Skeletal muscle tissue (tissue), 4 donors: ENCODE results near the gene CYBB. TPM values are rescaled to one million over a fixed set of nuclear protein-coding genes. Genes with fewer than 3 reads are reported as not detected.
A peak's percentile ranks its signal among the peaks of the same experiment; 100 is the strongest.

Experiments
- H3K27ac ChIP-seq: one replicate; pipeline ENCODE4 v1.7.0; 2013; ENCODE audit warnings: mild to moderate bottlenecking, low read depth, low read length, inconsistent platforms
- H3K27me3 ChIP-seq, 3 donors: one replicate each; pipeline ENCODE4 v1.7.0; 2013; ENCODE audit warnings: low read length in 3 of 3; ENCODE audit not compliant: control insufficient read depth in 3 of 3, insufficient read depth in 3 of 3
- H3K36me3 ChIP-seq, 3 donors: one replicate each; pipeline ENCODE4 v1.7.0; 2013; ENCODE audit warnings: low read length in 3 of 3; ENCODE audit not compliant: control insufficient read depth in 3 of 3, insufficient read depth in 3 of 3
- H3K4me1 ChIP-seq, 3 donors: one replicate each; pipeline ENCODE4 v1.7.0; 2013; ENCODE audit warnings: low read length in 3 of 3, mild to moderate bottlenecking in 3 of 3; ENCODE audit not compliant: control insufficient read depth in 3 of 3, insufficient read depth in 3 of 3
- H3K4me3 ChIP-seq, 3 donors: one replicate each; pipeline ENCODE4 v1.7.0; 2013; ENCODE audit warnings: low read length in 3 of 3
- H3K9ac ChIP-seq, 3 donors: one replicate each; pipeline ENCODE4 v1.7.0; 2013; ENCODE audit warnings: low read length in 3 of 3, mild to moderate bottlenecking in 3 of 3, moderate library complexity in 2 of 3, low read depth in 1 of 3
- H3K9me3 ChIP-seq, 3 donors: one replicate each; pipeline ENCODE4 v1.7.0; 2013; ENCODE audit warnings: low read length in 3 of 3; ENCODE audit not compliant: control insufficient read depth in 3 of 3
- total RNA-seq: library from RNA; depleted of rRNA; stranded (reverse); fragments of >200 nt; gene quantifications from one replicate; pipeline ENCODE4 v1.2.3, GENCODE V29; 2014
- donor health status: Osteomylitis.

CYBB gene
- total RNA-seq, 1 donor from 2014 or later: 41.2 TPM

DNA sequence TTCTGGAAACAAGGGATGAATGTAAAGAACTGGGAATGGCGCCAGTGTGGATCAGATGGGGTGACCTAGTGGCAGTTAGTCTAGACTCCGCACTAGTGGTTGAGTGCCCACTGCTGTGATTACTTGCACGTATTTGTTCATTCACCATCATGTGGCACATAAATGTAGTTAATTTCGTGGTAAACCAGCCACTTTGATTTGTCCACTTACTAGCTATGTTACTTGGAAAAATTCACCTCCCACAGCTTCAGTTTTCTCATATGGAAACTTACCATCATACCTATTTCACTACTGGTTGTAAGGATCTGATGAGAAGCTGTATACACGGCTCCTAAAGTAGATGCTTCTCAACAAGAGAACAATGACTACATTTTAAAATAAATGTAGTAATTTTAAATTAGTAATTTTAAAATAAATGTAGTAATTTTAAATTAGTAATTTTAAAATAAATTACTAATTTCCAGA, 67.9 kb downstream of the CYBB start:
- H3K4me1 ChIP-seq: peaks cover 0 to 3% (median 0%) of the 10 kb centered on the region in 3 donors
- no peaks in the 10 kb centered on the region for H3K27me3 ChIP-seq
- peak overlapping the region; percentile 73 for H3K27ac ChIP-seq
- H3K36me3 ChIP-seq: no peaks in the 10 kb centered on the region
- H3K9ac ChIP-seq: peak overlapping the region; percentile 66 to 77 (median 69)
- H3K4me3 ChIP-seq: peak overlapping the region; percentile 71 to 77 (median 76)
- H3K9me3 ChIP-seq: no peaks in the 10 kb centered on the region

DNA sequence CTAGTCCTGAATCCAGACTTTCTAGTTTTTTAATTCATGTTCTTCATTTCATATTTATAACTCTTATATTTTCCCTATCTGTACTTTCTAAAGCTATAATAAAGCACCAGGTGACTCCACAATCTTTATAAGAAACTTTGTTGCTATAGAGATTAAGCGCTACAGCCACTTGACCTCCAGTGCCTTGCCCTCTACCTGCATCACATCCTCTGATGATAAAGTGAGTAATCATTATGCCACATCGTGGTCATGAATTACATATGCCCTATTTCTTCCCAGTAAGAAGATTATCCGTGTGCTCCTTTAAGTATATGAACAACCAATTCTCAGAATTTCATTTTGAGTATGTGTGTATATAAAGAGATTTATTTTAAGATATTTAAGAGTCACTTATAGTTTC, 74.3 kb downstream of the CYBB start:
- no peaks in the 10 kb centered on the region for H3K27me3 ChIP-seq
- no peaks in the 10 kb centered on the region for H3K36me3 ChIP-seq
- H3K4me3 ChIP-seq: no peak overlapping the region
- H3K27ac ChIP-seq: no peak overlapping the region
- no peak overlapping the region for H3K9ac ChIP-seq
- no peaks in the 10 kb centered on the region for H3K4me1 ChIP-seq
- no peaks in the 10 kb centered on the region for H3K9me3 ChIP-seq

DNA sequence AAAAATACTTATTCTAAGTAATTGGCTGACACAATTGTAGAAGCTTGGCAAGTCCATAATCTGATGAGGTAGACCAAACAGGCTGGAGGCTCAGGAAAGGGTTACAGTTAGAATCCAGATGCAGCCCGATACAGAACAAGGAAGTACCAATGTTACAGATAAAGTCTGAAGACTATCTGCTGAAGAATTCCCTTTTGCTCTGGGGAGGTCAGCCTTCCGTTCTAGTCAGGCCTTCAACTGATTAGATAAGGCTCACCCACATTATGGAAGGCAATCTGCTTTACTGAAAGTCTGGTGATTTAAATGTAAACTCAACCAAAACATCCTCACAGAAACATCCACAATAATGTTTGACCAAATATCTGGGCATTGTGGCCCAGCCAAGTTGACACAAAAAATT, 74.9 kb downstream of the CYBB start:
- no peak overlapping the region for H3K9ac ChIP-seq
- no peak overlapping the region for H3K4me3 ChIP-seq
- no peaks in the 10 kb centered on the region for H3K9me3 ChIP-seq
- no peaks in the 10 kb centered on the region for H3K27me3 ChIP-seq
- H3K27ac ChIP-seq: no peak overlapping the region
- H3K4me1 ChIP-seq: no peaks in the 10 kb centered on the region
- no peaks in the 10 kb centered on the region for H3K36me3 ChIP-seq

DNA sequence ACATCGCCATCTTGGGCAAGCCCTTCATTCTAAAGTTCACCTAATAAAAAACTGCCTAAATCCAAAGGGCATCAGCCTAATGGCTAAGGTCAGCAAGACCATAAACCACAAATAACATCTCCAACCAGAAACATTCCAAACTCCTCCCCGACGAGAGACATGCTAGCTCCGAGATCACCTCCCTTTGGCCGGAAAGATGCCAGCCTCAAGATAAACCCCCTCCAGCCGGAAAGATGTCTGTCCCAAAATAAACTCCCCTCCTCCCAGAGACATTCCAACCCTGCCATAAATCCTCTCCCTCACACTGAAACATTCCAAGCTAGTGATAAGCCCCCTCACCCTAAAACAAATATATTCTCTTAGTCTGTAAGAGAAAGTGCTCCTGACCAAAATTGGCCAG, 80.9 kb downstream of the CYBB start:
- Histone ChIP-seq H3K4me1 (no peaks in the 10 kb centered on the region), H3K4me3 (no peak overlapping the region), H3K27ac (no peak overlapping the region), H3K9ac (no peak overlapping the region), H3K9me3 (no peaks in the 10 kb centered on the region), H3K27me3 (no peaks in the 10 kb centered on the region), H3K36me3 (no peaks in the 10 kb centered on the region)

DNA sequence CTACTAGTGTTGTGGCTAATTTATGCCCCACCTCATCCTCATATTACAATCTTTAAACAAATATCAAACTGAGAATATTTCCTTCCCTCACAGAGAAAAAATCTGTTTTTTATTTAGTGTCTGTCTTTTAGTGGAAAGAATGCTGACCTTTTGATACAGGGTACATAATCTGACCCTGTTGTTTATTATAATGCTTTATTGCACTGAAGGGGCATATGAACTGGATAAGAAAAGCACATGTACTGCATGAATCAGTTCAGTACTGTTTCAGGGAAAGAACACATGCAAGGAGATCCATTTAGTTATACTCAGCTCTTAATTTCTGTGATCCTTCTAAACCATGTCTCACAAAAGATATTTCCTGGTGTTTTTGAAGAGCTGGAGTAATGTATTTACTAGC, 83.0 kb downstream of the CYBB start:
- H3K4me3 ChIP-seq: no peak overlapping the region
- no peak overlapping the region for H3K9ac ChIP-seq
- H3K4me1 ChIP-seq: no peaks in the 10 kb centered on the region
- H3K9me3 ChIP-seq: no peaks in the 10 kb centered on the region
- H3K27me3 ChIP-seq: no peaks in the 10 kb centered on the region
- H3K27ac ChIP-seq: no peak overlapping the region
- H3K36me3 ChIP-seq: no peaks in the 10 kb centered on the region

Other genes with a start within 250 kb of the CYBB start
- gene LANCL3, start 208.4 kb upstream of the CYBB start, total RNA-seq: under 0.01 TPM
- gene XK, start 94.3 kb upstream of the CYBB start, total RNA-seq: 8.9 TPM
- gene DYNLT3, start 67.5 kb downstream of the CYBB start, total RNA-seq: 4.7 TPM
- gene SYTL5, start 226.5 kb downstream of the CYBB start, total RNA-seq: not detected